GM12875 (cell line): ENCODE measurements around the gene KIF6.
"Not testable (repeated sequence)": the region's sequence is repeated elsewhere in the genome, so short reads cannot be mapped to it uniquely, and the experiment has no call there.

Experiments
- H3K4me3 ChIP-seq: one replicate; pipeline ENCODE4 v1.5.1; 2011; ENCODE audit warnings: low read depth, low read length, control low read depth
- TF ChIP-seq, protein P1 (sequence below): IDR thresholded peaks from 2 replicates; pipeline ENCODE4 v1.5.1; 2011; ENCODE audit warnings: low read depth, mild to moderate bottlenecking, control low read depth, inconsistent platforms, low read length, moderate library complexity, borderline replicate concordance; ENCODE audit not compliant: insufficient read depth

Gene KIF6

DNA sequence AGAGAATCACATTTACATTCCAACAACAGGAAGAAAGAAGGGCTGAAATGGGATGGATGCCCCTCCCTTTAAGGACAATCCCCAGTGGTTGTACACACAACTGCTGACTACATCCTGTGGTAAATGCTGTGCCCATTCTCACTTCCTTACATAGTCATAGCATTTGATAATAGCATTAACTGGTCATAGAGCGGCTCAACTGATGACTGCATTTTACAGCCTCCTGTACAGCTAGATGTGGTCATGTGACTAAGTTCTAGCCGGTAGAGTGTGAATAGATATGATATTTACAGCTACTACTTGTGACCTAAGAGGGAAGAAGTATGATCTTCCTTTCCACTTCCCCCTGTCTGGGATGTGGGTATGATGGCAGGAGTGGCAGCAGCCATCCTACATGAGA, 435.7 kb downstream of the KIF6 start:
- H3K4me3 ChIP-seq, result no peak overlapping the region
- TF ChIP-seq, protein P1, sequence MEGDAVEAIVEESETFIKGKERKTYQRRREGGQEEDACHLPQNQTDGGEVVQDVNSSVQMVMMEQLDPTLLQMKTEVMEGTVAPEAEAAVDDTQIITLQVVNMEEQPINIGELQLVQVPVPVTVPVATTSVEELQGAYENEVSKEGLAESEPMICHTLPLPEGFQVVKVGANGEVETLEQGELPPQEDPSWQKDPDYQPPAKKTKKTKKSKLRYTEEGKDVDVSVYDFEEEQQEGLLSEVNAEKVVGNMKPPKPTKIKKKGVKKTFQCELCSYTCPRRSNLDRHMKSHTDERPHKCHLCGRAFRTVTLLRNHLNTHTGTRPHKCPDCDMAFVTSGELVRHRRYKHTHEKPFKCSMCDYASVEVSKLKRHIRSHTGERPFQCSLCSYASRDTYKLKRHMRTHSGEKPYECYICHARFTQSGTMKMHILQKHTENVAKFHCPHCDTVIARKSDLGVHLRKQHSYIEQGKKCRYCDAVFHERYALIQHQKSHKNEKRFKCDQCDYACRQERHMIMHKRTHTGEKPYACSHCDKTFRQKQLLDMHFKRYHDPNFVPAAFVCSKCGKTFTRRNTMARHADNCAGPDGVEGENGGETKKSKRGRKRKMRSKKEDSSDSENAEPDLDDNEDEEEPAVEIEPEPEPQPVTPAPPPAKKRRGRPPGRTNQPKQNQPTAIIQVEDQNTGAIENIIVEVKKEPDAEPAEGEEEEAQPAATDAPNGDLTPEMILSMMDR, result no peak

DNA sequence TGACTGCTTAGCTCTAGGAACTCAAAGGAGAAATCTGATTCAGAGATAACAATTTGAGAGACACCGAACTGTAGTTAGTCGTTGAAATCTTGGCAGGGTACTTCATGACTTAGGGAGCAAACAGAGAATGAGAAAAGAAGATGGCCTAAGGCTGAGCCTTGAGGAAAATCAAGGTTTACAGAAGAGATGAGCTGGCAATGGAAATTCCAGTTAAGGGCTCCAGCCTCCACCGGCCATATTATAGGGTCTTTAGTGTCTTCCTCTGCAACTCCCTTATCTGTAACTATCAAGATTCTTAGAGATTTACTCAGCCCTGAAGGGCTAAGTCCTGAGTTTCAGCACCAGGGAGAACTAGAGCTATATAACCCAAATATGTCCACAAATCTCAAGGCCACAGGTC, 437.6 kb downstream of the KIF6 start:
- H3K4me3 ChIP-seq, result no peak overlapping the region
- TF ChIP-seq, protein P1, result no peak

DNA sequence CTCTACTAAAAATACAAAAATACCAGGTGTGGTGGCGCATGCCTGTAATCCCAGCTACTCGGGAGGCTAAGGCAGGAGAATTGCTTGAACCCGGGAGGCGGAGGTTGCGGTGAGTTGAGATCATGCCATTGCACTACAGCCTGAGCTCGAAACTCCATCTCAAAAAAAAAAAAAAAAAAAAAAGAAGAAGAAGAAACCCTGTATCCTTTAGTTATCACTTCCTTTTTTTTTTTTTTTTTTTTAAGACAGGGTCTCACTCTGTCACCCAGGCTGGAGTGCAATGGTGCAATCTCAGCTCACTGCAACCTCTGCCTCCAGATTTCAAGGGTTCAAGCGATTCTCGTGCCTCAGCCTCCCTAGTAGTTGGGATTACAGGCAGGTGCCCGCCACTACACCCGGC, 438.6 kb downstream of the KIF6 start:
- not testable (repeated sequence) for H3K4me3 ChIP-seq

DNA sequence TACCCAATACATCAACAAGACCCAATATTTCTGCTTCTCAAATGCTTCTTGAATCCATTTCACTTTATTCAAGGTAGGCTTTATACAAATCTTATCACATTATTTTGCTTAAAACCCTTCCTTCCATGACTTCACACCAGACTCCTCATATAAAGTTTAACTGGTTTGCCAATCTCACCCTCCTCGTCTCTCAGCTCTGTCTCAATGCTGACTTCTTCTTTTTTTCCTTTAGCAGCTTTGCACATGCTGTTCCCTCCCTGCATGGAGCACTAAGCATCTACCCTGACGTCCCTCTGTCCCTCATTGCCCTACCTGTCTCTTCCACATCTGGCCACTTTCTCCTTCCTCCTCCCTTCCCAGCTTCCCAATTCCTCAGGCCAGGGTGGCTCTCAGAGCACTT, 442.4 kb downstream of the KIF6 start:
- H3K4me3 ChIP-seq, result no peak overlapping the region
- TF ChIP-seq, protein P1, result no peak

- H3K4me3 ChIP-seq, result no peak overlapping the region
- TF ChIP-seq, protein P1, result no peak
Measured at GRCh38 chr6:39281312-39281980, 443.8 kb downstream of the KIF6 start.

- TF ChIP-seq, protein P1, result no peak
- H3K4me3 ChIP-seq, result no peak overlapping the region
Measured at GRCh38 chr6:39280247-39280731, 444.9 kb downstream of the KIF6 start.
